Neural progenitor cell (in vitro differentiated cells): ENCODE data around the gene IQGAP3.

Experiments used
- EZH2 ChIP-seq: fragments of 200-600 bp; sonication (generic); IDR thresholded peaks from 2 replicates; pipeline ENCODE4 v1.6.1; 2017; ENCODE audit warnings: antibody characterized with exemption, mild to moderate bottlenecking, moderate library complexity
- TF ChIP-seq, protein P1 (sequence below): fragments of 200-600 bp; sonication (generic); IDR thresholded peaks from 2 replicates; pipeline ENCODE4 v1.5.1; 2017; ENCODE audit warnings: antibody characterized with exemption, mild to moderate bottlenecking

DNA sequence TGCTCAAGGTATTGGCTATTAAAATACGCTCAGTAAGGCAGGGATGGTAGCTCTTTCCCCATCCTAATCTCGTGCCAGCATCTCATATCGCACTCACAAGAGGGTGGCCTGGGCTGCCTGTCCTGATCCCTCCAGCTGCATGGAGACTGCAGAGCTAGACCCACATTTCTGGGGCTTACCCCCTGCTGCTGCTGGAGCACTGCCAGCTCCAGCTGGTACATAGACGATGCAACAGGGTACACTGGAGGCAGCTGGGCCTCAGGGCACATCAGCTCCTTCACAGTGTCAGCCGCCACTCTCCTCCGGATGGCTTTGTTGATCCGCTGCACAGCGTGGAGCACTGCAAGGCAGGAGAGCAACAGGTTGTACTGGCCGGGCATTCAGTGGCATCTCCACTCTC, 16.0 kb downstream of the IQGAP3 start:
- TF ChIP-seq, protein P1, sequence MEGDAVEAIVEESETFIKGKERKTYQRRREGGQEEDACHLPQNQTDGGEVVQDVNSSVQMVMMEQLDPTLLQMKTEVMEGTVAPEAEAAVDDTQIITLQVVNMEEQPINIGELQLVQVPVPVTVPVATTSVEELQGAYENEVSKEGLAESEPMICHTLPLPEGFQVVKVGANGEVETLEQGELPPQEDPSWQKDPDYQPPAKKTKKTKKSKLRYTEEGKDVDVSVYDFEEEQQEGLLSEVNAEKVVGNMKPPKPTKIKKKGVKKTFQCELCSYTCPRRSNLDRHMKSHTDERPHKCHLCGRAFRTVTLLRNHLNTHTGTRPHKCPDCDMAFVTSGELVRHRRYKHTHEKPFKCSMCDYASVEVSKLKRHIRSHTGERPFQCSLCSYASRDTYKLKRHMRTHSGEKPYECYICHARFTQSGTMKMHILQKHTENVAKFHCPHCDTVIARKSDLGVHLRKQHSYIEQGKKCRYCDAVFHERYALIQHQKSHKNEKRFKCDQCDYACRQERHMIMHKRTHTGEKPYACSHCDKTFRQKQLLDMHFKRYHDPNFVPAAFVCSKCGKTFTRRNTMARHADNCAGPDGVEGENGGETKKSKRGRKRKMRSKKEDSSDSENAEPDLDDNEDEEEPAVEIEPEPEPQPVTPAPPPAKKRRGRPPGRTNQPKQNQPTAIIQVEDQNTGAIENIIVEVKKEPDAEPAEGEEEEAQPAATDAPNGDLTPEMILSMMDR: no peak
- TF ChIP-seq EZH2: no peak
